COLO668 (cell line): ENCODE results near the gene ADK.
"Not testable (repeated sequence)": the region's sequence is repeated elsewhere in the genome, so short reads cannot be mapped to it uniquely, and the experiment has no call there.

ENCODE experiments used
- DNase-seq: peaks from one replicate; lab custom pipeline; 2025; ENCODE audit not compliant: unreplicated experiment; lab: John Stamatoyannopoulos, UW

ADK gene

DNA sequence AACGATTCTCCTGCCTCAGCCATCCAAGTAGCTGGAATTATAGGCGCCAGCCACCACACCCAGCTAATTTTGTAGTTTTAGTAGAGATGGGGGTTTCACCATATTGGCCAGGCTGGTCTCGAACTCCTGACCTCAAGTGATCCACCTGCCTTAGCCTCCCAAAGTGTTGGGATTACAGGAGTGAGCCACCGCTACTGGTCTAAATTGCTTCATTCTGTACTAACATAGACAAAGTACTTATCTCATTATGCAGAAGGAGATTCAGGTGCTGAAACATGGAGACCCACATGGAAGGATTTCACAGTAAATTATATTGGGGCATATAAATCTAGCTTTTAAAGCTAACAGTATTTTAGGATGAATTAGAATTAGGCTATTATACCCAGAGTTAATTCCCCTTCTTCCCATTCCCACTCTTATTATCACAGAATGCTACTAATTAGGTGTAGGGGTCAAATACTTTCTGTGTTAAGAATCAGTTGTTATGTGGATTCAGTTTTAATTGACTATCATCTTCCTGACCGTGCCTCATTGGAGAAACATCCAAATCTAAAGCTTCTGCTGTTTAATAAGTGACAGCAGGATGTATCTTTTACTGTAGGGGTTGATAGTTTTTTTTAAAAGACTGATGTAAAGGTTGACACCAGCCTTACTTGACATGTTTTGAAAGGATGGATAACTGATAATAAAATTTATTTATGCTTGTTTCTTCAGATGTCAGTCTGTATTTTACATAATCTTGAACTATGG, 27.2 kb downstream of the ADK start:
- DNase-seq = no peak

GRCh38 chr10:74179111-74179710, 28.2 kb downstream of the ADK start:
- DNase-seq = no peak

DNA sequence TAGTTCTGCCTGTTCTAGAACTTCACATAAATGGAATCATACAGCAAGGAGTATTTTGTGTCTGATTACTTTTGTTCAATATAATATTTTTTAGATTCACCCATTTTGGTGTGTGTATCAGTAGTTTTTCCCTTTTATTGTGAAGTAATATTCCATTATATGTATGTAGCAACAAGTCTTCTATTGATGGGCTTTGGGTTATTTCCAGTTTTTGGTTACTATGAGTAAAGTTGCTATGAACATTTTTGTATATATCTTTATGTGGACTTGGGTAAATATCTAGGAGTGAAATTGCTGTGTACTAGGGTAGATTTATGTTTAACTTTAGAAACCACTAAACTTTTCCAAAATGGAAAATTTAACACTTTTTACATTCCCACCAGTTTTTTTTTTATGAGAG, 35.7 kb downstream of the ADK start:
- DNase-seq = no peak

- DNase-seq = no peak
These were observed 36.2 kb downstream of the ADK start for GRCh38 chr10:74187237-74187636.

GRCh38 chr10:74188617-74189016, 37.6 kb downstream of the ADK start:
- DNase-seq = not testable (repeated sequence)

DNA sequence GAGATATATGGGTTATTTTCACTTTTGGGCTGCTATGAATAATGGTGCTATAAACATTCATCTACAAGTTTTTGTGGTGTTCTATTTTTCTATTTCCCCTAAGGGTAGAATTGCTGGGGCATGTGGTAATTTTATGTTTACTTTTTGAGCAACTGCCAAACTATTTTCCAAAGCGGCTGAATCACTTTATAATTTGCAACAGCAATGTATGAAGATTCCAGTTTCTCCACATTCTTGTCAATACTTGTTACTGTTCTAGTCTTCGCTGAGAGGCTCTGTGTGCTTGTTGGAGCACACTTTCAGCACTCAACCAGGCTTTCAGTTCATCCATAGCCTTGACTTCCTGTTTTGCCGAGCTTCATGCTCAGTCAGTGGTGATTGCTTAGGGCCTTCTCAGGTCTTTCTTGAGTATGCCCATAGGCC, 39.0 kb downstream of the ADK start:
- DNase-seq = no peak

GRCh38 chr10:74190494-74190893, 39.5 kb downstream of the ADK start:
- DNase-seq = no peak

GRCh38 chr10:74194545-74194944, 43.5 kb downstream of the ADK start:
- no peak for DNase-seq

- no peak for DNase-seq
These were observed 44.0 kb downstream of the ADK start for GRCh38 chr10:74194999-74195398.

DNA sequence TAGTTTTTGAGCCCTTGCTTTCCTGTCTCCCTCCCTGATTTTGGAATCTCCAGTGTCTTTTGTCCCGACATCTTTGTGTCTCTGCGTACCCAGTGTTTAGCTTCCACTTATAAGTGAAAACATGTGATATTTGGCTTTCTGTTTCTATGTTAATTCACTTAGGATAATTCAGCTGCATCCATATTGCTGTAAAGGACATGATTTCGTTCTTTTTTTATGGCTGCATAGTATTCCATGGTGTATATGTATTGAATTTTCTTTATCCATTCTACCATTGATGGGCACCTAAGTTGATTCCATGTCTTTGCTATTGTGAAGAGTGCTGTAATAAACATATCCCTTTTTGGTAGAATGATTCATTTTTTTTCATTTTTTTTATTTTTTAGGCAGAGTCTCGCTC, 48.3 kb downstream of the ADK start:
- no peak for DNase-seq

- no peak for DNase-seq
These were observed 51.3 kb downstream of the ADK start for GRCh38 chr10:74202356-74202755.

DNA sequence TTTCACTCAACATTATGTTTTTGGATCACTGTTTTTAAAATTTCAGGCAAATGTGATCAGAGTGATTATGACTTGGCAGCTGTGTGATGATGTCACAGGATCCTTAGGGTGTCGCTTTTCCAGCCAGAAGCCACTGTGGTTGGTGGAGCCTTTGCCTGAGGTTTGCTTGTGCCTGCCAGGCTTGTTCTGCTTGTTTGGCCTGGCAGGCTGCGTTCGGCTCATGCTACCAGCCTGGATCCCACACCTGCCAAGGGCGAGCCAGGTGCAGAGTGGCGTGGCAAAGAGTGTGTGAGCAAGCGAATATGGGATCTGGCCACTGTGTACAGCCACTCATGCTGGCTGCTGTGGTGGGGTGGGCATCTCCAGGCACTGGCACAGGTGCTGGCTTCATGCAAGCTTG, 55.7 kb downstream of the ADK start:
- DNase-seq = peak; percentile 84

- DNase-seq = peak; percentile 86
These were observed 56.9 kb downstream of the ADK start for GRCh38 chr10:74207691-74208480.

GRCh38 chr10:74208997-74209396, 58.0 kb downstream of the ADK start:
- no peak for DNase-seq

DNA sequence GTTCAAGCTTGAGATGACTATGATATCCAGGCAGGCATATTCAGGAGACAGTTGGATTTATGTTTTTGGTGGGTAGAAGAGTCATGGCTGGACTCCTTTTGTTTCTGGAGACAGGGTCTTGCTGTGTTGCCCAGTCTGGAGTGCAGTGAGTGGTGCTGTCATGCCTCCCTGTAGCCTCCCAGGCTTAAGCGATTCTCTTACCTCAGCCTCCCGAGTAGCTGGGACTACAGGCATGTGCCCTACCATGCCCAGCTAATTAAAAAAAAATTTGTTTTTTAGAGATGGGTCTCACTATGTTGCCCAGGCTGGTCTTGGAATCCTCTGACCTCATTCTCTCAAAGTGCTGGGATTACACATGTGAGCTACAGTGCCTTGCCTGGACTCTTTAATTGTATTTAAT, 62.0 kb downstream of the ADK start:
- DNase-seq = no peak

DNA sequence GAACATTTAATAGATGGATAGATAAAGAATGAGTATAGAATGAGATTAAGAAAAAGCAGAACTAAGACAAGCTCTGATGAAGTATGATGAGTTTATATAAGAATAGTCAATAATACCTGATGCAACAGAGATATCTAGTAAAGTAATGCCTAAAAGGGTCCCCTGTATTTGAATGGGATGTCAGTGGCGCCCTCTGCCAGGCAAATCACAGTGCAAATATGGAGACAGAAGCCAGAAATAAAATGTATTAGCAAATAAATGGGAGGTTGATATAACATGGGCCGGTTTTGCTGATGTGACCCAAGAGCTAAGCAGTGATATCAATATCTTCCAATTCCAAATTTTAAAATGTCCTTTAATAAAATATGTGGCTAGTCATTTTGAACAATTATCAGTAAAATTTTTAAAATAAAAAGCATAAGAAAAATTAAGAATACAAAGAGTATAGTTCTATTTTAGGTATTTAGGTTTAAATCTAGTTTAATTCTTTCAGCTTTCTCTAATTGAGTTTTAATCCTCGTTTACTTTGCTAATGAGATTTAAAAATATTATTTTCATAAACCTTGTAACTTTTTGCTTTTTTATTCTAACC, 62.6 kb downstream of the ADK start:
- DNase-seq = peak; percentile 28

GRCh38 chr10:74217110-74217509, 66.1 kb downstream of the ADK start:
- not testable (repeated sequence) for DNase-seq

GRCh38 chr10:74222467-74222866, 71.4 kb downstream of the ADK start:
- DNase-seq = not testable (repeated sequence)

DNA sequence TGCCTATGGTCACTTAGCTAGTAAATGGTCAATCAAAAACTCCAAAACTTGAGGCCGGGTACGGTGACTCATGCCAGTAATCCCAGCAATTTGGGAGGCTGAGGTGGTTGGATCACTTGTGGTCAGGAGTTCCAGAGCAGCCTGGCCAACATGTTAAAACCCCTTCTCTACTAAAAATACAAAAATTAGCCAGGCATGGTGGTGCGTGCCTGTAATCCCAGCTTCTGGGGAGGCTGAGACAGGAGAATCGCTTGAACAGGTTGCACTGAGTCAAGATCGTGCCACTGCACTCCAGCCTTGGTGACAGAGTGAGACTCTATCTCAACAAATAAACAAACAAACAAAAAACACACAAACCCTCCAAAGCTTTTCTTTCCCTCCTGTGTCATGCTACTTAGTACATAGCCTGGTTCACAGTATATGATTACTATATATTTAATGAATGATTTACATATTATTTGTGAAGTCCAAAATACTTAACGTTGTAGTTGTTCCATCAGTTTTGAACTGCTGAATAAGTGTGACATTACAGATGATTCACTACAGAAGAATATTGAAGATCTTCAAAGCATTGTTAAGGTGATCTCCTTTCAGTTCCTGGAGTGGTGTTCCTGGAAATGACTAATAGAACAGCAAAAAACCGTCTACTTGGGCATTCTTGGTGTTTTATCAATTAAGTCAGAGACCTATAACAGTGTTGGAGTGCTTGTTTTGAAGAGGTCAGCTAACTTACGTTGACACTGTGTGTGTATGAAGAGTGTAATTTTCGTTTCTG, 72.9 kb downstream of the ADK start:
- DNase-seq = no peak

GRCh38 chr10:74227697-74228424, 76.8 kb downstream of the ADK start:
- no peak for DNase-seq
